Left hindlimb (tissue), 1 donor: ENCODE data around the gene SLC36A1.
"Not testable (repeated sequence)": the region's sequence is repeated elsewhere in the genome, so short reads cannot be mapped to it uniquely, and the experiment has no call there.

Source experiments
- DNase-seq: peaks from one replicate; pipeline ENCODE4 v3.0.0-alpha.2; 2018

The SLC36A1 gene

DNA sequence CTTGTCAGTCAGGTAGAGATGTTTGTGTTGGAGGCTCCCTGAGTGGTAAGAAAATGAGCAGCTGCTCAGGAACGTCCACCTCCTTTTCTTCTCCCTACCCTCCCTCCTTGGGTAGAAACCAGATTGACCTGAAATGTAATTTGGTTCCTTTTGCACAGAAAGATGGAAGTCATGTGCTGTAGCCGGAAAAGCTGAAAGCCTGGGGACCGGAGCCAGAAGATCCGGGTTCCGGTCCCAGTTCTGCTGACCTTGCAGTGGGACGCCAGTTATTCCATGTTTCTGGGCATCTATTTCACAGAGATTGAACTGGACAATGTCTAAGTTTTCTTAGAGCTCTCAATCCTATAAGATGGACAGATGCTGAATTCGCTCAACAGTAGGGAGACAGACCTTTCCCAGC, 40.1 kb downstream of the SLC36A1 start:
- no peak for DNase-seq

DNA sequence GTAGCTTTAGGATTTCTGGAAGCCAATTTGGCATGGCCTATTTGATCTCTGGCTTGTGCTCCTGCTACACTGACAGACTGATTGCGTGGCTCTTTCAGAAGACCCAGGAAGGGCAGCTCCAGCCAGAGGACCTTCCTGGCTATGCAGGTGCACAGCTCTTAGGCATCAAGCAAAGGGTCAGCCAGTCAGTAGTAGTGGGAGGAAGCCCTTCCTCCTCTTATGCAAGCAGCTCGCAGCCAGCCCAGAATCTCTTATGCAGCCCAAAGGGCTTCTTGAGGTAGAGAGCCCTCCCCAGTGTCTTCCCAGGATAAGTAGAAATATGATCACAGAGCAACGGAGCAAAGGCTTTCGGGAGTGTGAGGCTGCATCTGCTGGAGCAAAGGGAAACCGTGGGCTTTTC, 43.2 kb downstream of the SLC36A1 start:
- DNase-seq, result no peak

DNA sequence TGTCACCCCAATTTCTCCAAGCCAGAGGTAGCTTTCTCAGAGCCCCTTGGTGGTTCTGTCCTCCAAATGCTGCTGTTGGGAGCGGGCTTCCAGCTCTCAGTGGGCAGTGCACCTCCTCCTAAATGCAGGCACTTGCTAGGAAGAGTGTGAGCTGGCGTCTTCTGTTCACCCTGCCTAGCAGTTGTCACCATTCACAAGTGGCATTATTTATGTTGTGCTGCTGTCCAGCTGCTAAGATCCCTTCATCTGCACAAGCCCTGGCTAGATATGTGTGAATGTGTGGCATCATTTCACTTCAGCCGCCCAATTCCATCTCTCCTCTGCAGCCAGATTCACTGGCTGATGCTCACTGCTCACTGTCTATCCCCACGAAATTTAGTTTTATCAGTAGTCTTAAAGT, 43.7 kb downstream of the SLC36A1 start:
- DNase-seq, result no peak

DNA sequence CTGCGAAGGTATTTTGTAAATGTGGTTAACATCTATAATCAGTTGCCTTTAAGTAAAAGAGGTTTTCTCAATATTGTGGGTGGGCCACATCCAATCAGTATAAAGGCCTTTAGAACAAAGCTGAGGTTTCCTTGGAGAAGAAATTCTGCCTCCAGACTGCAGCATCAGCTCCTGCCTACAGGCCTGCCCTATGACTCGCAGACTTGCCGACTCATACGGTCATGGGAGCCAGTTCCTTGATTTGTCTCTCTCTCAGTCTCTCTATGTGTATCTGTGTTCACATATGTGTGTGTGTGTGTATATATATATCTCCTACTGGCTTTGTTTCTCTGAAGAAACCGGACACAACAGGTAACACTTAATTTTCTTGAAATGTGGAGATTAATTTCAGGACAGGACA, 45.3 kb downstream of the SLC36A1 start:
- no peak for DNase-seq

DNA sequence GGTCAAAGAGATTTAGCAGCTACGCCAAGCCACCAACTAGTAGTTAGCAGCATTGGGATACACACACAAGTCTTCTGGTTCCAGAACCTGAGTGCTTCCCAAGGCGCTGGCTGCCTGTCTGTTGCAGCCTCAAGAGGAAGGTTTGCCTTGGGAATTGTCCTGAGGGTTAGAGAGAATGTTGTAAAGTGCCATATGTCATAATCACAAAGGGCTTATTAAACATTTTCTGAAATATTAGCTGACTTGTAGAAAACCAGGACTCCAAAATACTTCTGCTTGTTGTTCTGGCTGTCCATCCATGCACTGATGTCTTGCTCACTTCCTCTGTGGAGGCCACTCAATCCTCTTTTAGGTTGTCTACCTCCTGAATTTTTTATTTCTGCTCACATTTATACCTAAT, 46.3 kb downstream of the SLC36A1 start:
- no peak for DNase-seq

DNA sequence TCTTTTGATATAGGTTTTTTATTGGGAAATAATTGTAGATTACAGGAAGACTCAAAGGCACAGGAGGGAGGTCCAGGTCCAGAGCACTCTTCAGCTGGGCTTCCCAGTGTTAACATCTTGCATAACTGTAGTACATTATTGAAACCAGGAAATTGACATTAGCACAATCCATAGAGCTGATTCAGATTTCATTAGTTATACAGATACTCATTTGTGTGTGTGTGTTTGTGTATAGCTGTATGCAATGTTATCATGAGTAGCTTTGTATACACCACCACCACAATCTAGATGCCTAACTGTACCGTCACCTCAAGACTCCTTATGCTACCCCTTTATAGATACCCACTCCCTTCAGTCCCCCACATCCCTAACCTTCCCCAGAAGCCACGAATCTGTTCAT, 47.9 kb downstream of the SLC36A1 start:
- no peak for DNase-seq

DNA sequence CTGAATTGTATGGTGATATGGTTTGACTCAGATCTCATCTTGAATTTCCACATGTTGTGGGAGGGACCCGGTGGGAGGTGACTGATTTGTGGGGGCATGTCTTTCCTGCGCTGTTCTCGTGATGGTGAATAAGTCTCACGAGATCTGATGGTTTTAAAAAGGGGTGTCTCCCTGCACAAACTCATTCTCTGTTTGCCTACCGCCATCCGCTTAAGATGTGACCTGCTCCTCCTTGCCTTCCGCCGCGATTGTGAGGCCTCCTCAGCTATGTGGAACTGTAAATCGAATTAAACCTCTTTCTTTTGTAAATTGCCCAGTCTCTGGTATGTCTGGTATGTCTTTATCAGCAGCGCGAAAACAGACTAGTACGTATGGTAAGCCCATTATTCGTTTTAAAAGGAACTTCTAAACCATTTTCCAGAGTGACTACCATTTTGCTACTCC, 48.7 kb downstream of the SLC36A1 start:
- no peak for DNase-seq

DNA sequence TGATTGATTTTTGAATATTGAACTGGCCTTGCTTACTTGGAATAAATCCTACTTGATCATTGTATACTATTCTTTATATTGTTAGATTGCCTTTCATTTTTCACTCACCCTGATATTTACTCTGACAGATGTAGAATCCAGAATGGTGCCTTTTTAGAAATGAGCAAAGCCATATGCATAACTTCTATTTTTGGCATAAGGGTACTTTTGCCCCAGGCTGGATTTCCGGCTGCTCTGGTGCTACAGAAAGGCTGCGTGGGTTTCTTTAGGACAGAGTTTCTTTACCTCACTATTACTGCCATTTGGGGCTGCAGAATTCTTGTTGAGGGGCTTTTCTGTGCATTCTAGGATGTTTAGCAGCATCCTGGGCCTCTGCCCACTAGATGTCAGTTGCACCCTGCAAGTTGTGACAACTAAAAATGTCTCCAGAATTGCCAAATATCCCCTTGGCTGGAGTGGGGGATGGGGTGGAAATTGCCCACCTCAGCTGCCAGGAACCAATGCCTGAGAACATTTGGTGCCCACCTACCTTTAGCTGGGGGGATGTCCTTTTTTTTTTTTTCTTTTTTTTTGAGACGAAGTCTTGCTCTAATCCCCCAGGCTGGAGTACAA, 50.1 kb downstream of the SLC36A1 start:
- no peak for DNase-seq

DNA sequence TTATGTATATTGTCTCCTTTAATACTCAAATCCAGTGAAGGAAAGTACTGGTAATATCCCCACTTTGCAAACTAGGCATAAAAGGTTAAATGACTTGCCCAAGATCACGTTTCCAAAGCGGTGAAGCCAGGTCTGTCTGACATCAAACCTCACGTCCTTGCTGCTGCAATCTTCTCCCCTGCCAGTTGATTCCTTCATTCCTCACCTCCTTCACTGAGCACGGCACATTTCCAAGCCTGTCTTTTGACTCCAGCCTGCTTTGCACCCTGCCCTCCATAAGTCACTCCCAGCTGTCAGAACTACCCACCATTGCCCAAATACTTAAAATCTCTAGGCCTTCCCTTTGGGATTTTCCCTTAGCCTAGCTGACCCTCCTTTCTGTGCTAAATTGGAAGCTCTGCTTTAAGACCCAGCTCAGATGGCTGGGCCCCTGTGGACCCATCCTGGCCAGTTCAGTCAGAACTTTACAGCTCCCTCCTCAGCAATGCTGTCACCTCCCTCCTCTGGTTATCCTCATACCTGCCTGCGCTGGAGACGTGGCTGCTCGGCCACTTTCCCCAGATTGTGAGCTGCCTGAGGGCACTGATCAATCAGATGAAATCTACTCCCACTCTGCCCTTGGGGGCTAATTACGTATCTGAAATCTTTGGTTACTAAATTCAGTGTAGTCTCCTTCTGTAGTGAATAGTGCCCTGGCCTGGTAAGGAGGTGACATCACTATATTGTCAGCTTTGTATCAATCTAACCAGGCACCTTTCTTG, 51.2 kb downstream of the SLC36A1 start:
- DNase-seq, result no peak

DNA sequence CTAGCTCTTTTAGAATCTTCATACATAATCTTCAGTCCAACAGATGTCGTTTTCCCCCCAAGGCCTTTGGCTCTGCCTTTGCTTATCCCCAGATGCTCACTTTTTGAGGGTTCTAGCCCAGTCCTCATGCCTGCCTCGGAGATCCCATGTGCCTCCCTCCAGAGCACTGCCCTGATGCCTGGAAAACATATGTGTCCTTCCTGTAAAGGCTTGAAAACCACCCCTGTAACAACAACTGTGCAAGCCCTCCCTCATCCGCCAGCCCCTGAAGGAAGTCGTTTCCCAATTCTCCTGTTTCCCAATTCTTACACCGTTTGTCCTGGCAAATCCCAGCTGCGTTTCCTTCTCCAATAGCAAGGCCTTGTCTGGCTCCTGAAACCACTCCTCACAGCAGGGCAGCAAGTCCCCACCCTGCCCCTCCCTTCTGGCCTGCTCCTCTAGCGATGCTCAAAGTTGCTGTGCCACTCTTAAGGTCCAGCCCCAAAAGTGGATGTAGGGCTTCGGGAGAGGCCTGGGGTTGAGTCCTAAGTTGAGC, 52.2 kb downstream of the SLC36A1 start:
- no peak for DNase-seq

DNA sequence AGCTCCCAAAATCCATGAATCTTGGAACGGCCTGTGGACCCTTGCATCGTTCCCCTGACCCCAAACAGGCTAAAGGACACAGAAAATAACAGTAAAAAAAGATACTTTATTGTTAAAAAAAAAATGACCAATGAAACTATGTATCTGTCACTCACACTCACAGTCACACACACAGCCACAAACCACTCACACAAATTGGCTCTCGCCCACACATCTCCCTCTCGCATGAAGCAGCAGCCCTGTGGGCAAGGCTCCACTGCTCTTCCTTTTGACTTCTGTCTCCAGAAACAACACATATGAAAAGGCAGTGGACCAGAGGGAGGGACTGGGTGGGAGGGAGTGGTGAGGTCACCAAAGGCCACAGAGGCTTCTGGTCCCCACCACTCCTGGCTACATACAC, 56.6 kb downstream of the SLC36A1 start:
- DNase-seq, result no peak

DNA sequence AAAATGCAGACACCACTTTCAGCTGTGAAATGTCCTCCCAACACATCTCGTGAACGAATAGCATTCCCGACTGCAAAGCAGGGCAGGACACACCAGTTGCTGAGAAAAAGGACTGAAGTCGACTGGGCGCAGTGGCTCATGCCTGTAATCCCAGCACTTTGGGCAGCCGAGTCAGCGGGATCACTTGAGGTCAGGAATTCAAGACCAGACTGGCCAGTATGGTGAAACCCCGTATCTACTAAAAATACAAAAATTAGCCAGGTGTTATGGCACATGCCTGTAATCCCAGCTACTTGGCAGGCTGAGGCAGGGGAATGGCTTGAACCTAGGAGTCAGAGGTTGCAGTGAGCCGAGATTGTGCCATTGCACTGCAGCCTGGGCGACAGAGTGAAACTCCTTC, 60.9 kb downstream of the SLC36A1 start:
- not testable (repeated sequence) for DNase-seq

DNA sequence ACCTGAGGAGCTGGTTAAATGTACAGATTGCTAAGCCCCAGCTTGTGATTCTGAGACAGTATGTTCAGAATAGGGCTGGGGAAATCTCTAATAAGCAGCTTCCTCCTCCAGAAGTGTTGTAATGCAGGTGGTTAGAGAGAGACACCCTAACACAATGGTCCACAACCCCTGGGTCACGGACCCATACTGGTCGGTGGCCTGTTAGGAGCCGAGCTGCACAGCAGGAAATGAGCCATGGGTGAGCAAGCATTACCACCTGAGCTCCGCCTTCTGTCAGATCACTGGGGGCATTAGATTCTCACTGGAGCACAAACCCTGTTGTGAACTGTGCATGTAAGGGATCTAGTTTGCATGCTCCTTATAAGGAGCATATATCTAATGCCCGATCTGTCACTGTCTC, 61.8 kb downstream of the SLC36A1 start:
- no peak for DNase-seq

DNA sequence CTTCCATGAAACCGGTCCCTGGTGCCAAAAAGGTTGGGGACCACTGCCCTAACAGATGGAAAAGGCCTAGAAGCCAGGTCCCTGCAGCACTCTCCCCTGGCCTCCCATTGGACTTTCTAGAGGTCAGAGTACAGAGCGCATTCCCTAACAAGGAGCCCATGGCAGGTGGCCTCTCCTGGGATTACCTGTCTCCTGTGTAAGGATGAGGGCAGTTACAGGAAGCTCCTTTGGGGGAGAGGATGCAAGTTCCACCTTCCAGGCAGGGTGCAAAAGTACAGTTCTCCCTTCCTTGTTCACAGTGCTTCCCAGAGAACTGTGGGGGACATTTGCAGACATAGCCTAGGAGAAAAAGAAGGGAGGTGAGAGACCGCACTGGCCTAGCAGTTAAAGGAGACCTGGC, 62.4 kb downstream of the SLC36A1 start:
- no peak for DNase-seq

DNA sequence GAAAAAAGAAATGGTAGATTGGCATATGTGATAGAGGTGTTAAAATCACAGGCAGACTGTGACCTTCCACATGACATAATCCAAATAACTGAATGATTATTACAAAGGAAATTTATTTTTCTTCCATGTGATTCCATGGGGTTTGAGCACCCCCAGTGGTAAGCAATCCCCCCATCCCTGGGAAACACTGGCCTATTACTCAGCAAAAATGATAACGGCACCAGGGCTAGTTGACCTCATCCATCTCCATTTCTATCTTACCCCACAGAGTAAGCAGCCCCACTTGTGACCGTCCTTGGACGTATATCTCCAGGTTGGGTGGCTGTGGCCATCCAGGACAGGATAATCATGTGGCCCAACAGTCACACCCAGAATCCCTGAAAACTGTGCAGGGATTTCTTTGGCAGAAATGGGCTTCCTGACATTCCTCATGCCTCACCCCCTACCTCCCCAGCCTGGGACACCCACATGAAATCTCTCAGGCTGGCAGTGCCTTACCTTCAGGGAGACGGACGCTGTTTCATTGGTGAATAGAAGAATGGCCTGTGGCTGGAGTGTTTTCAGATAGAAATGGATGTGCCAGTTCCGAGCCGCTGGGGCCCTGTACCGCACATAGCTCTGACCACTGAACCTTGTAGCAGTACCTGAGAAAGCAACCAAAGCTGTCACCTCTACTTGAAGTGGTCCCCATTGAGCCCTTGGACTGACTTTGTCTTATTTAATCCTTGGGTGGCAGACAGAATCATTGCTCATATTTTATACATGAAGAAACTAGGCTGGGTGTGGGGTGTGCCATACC, 69.9 kb downstream of the SLC36A1 start:
- DNase-seq, result no peak

DNA sequence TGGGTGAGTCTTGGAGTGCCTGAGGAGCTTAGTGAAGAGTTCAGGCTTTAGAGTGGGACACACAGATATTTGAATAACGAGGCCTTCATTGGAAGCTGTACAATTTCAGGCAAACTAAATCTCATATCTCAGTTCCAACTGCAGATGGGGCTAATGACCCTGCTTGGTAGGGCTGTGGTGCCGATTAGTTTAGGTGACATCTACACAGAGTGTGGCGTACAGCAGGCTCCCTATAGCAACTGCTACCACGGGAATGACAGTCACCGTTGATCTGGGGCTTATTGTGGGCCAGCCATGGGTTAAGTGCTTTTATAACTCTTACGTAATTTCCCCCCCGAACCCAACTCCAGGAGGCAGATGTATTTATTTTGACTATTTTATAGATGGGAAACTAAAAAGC, 72.9 kb downstream of the SLC36A1 start:
- no peak for DNase-seq

DNA sequence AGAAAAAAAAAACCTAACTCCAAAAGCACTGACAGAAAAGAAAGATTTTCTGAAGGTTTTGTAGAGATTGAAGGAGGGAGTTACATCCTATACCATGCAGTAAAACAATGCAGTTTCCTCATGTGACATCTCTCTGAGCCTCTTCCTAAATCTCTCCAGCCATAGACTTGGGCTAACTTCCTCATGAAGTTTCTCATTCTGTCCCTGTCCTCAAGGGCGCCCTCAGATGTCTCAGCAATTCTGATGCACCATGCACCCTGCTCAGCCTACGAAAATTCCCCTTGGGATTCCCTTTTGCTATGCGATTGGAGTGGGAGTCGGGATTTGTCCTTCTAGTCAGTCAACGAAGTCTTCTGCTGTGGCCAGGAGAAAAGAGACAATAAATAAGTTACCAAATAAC, 74.8 kb downstream of the SLC36A1 start:
- no peak for DNase-seq

DNA sequence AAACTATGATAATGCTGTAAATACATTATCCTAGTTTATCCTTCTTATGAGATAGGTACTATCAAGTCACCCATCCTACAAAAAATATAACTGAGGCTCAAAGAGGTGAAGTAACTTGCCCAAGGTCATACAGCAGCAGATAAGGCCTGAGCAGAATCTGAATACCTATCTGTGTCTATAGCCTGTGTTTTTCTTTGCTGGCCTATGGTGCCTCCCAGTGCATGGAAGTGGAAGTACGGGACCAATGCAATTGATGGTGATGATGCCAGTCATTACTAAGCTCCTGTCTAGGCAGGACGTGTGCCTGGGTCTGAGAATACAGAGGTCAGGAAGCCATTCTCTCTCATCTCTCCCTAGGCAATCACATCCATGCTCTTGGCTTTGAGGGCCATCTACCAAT, 75.9 kb downstream of the SLC36A1 start:
- no peak for DNase-seq

DNA sequence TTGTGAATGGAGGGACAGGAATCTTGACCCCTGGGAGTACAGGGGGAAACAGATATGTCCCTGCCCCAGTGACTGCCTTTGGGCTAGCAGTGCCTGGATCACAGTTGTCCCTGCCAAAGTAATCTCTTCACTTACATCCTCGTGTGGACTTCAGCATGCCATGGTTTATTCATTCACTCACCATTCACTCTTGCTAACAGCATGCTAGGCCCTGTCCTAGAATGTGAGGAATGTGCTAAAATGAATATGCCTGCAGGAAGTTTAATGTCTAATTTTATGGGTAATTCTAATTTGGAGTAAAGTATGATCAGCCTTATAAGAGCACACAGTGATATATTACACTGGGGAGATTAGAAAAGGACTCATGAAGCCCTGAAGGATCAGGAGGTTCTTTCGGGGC, 80.8 kb downstream of the SLC36A1 start:
- DNase-seq, result no peak

DNA sequence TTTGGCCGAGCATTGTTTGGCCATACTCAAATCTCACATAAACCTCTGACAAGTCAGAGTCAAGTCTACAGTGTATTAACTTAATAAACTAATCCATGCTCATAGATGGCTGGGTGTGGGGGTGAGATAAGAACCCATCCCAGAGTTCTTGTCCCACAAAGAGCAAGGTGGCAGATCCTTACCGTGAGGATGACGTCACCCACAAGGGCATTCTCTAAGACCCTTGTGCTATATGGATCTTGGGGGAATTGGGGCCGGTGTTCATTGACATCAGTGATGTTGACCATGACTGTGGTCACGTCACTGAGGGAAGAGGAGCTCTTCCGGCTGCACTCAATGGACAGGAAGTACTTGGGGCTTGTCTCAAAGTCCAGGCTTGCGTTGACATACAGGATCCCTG, 81.6 kb downstream of the SLC36A1 start:
- DNase-seq, result no peak

DNA sequence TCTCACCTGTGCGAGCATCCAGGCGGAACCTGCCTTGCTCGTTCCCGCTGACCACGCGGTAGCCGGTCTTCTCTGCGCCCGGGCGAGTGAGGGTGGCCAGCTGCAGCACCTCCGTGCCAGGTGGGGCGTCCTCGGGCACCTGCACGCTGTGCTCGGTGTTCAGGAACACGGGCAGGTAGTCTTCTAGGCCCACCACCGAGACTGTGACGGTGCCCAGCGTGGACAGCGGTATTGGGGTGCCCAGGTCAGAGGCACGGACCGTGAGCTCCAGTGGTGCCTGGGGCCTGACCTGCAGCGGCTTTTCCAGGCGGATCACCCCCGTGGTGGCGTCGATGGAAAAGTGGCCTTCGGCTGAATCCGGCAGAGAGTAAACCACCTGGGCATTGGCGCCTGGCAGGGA, 84.2 kb downstream of the SLC36A1 start:
- no peak for DNase-seq

DNA sequence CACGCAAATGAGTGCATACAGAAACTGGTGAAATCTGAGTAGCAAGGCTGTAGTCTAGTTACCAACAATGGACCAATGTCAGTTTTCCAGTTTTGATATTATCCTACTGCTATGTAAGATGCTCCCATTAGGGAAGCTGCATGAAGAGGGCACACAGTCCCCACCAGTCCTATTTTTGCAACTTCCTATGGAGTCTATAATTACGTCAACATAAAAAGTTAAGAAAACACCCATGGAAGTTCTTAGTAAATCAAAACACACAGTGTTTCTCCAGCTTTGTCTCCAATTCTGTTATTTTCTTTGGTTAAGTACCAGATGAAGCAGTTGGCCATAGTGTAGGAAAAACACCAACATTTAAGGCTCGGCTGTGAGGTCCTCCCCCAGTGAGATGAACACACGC, 85.0 kb downstream of the SLC36A1 start:
- no peak for DNase-seq

DNA sequence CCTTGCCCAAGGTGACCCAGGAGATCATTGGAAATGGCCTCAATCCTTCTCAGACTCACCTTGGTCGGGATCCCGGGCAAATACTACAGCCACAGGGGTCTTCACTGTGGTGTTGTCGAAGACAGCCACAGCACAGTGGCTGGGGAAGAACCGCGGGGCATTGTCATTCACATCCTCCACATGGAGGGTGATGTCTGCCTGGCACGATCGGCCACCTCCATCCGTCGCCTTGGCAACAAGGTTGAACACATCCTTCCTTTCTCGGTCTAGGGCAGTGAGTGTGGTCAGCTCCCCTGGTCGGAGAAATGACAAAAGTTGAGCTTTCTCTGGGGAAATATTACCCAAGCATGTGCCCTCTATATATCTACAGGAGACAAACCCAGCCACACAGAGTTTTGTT, 86.9 kb downstream of the SLC36A1 start:
- no peak for DNase-seq

DNA sequence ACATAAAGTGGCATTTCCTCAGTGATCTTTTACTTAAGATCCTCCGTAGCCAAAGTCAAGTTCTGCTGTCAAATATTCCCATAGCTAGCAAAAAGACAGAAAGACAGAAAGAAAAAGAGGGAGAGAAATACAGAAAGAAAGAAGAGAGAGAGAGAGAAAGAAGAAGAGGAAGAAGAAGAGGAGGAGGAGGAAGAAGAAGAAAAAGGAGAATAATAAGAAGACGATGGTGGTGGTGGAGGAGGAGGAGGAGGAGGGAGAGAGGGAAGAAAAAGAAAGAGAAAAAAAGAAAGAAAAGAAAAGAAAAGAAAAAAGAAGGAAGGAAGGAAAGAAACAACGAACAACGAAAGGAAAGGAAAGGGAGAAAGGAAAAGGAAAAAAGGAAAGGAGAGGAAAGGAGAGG, 89.6 kb downstream of the SLC36A1 start:
- DNase-seq, result no peak
